AG20443 (cell line): ENCODE results near the gene NLRC5.
A peak's percentile ranks its signal among the peaks of the same experiment; 100 is the strongest.
"Not testable (repeated sequence)": the region's sequence is repeated elsewhere in the genome, so short reads cannot be mapped to it uniquely, and the experiment has no call there.

Experiments used
- DNase-seq: peaks from one replicate; pipeline ENCODE4 v3.0.0; 2012; ENCODE audit warnings: low spot score, mixed read lengths

Gene NLRC5

DNA sequence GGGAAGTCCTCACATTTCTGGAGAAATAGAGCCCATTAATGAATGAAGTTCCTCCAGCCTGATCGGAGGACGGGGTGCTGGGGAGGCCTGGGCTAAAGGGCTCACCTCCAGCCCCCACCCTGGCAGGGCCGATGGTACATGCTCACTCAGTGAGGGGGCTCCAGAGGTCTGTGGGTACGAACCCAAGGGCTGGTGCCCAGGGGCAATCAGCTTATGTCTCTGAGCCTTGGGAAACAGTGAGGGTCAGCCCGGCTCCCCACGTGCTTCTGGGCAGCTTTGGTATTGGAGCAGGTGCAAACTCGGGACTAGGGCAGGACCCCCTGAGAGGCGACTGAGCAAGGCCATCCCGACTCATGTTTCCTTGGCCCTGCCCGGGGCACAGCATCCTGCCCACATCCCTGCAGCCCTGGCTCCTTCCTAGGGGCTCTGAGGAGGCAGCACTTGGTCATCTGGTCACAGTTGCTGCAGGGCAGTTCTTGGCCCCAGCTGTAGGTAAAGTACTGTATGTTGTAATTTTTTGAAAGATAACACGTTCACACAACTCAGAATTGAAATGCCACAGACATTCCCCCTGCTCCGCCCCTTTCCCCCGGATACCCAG is 28.6 kb upstream of the NLRC5 start:
- no peak for DNase-seq

DNA sequence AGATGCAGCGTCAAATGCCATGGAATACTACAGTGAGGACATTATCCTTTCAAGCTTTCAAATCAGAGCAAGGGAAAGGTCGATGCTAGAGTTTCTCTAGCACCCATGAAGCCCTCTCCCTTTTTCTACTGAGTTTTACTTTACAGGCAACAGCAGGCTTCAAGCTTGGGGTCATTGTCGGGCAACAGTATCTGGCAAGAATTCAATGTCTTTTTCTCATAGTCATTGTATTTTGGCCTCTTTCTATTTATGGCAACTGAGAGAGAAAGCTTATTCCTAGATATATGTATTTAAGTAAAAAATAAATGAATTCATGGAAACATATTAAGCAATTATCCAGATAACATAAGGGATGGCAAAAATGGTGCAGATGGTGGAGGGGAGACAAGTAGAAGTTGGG is 28.0 kb upstream of the NLRC5 start:
- no peak for DNase-seq

- no peak for DNase-seq
Observed at GRCh38 chr16:56961851-56962281, 27.5 kb upstream of the NLRC5 start, which contains the start of gene CETP. Gene CETP, plus strand, starts transcription at chr16:56961950. Its CDS starts 30 bp downstream, at chr16:56961980.

GRCh38 chr16:56964243-56965148 is 24.9 kb upstream of the NLRC5 start:
- DNase-seq, result peak; percentile 61

DNA sequence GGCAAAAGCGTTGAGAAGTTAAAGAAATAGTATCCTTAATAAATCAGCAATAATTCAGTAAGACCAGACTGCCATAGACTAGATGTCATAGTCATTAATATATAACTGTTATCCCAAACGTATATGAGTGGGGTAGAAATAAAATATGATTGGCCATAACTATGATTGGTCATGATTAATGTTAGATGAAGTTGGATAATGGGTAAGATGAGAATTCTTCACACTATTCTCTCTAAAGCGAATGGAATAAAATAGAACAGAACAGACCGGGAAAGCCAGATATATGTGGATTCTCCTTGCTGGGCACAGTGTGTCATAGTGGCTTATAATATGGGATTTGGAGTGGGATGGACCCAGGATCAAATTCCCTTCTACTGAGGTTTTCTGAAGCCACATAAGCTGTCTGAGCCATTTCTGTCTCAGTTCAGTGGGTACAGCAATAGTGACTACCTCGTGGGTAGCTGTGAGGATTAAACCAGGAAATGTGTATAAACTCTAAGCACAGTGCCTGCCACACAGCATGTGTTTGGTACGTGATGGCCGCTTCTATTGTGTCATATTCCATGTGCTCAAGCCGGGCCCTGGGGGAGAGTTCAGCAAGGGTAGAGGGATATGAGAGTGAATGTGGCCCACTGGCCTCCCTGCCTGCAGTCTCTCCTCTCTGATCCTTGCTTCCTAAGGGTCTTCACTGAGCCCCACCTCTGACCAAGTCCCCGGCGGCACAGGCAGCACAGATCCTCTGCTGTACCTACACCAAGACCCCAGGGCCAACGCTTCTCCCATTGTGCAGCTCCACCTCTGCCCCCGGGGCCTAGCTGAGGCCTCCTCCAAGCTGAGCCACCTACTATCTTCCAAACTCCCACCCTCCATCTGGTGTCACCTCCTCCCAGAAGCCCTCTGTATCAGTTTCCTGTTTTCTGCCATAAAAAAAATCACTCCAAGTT is 23.9 kb upstream of the NLRC5 start:
- no peak for DNase-seq

GRCh38 chr16:56966093-56966475 is 23.3 kb upstream of the NLRC5 start:
- DNase-seq, result no peak

DNA sequence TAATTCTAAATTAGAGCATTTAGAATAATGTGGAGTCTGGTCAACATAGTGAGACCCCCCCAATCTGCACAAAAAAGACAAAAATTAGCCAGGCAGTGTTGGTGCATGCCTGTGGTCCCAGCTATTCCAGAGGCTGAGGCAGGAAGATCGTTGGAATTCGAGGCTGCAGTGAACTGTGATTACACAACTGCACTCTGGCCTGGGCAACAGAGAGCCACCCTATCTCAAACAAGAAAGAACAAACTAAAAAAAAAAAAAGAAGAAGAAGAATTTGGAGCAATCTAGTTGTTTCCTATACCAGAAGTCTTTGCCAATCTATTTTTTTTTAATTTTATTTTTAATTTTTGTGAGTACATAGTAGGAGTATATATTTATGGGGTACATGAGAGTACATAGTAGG is 21.6 kb upstream of the NLRC5 start:
- DNase-seq, result no peak

- no peak for DNase-seq
Observed at GRCh38 chr16:56969769-56970168, 19.6 kb upstream of the NLRC5 start.

DNA sequence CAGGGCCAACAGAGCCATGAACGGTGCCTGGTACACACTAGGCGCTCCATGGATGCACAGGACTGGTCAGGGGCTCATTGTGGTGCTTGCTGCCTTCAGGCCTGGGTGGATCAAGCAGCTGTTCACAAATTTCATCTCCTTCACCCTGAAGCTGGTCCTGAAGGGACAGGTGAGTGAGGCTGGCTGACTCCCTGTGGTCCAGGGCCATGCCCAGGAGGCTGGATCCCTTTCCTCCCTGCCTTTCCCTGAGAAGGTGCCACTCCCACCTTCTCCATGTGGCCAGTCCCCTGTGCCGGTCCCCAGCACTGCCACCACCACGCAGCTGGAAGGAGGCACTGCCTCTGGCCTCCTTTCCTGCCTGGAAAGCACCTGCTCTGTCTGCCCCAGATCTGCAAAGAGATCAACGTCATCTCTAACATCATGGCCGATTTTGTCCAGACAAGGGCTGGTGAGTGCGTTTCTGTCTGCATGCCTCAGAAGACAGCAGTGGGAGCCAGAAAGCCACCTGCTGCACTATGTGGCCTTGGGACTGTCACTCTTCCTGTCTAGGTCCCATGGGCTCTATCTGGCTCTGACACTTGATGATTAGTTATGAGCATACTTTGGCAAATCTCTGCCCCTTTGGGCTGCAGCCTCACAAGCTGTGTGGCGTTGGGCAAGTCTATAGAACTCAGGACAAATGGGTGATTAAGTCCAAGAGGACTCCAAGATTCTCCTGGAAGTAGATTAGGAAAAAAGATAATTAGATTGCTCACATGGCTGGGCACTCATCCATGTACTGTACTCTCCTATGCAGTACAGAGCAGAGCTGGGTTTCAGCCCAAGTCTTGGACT is 18.2 kb upstream of the NLRC5 start:
- DNase-seq, result no peak

- DNase-seq, result no peak
Observed at GRCh38 chr16:56971768-56972043, 17.7 kb upstream of the NLRC5 start.

- no peak for DNase-seq
Observed at GRCh38 chr16:56972403-56973293, 16.7 kb upstream of the NLRC5 start.

DNA sequence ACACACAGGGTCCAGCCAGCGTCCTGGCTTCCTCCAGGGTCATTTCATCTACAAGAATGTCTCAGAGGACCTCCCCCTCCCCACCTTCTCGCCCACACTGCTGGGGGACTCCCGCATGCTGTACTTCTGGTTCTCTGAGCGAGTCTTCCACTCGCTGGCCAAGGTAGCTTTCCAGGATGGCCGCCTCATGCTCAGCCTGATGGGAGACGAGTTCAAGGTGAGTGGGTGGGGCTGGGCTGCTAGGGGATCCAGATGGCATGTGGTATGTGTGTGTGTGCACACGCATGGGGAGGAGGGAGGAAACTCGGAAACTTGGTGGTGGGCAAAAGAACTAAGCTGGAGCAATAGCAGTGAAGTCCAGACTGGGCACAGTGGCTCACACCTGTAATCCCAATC is 16.1 kb upstream of the NLRC5 start:
- no peak for DNase-seq

- not testable (repeated sequence) for DNase-seq
Observed at GRCh38 chr16:56973899-56974298, 15.5 kb upstream of the NLRC5 start.

DNA sequence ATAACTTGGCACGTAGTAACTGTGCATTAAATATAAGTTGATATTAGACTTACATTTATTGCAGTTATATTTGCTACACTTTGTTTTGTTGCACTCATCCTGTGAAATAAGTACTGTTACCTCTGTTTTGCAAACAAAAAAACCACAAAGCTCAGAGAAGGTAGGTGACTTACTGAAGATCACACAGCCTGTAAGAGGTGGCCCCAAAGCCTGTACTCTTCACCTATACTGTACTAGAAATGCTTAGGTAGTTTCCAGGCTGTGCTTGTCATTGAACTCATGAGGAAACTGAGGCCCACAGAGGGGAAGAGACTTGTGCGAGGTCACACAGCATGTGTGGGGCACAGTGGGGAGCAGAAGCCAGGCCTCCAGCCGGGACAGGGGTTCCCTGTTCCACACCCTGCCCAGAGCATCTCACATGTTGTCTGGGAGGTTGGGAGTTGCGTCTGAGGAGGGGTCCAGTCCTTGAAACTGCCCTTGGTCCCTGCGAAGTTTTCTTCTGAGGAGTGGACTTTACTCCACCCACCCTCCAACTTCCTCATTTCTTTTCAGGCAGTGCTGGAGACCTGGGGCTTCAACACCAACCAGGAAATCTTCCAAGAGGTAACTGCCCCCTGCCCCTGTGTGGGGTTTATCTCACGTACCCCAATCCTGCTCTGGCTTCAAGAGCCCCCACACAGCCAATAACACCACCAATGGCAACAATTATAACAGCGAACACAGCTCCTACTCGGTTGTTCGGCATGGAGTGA is 14.6 kb upstream of the NLRC5 start:
- DNase-seq, result no peak

DNA sequence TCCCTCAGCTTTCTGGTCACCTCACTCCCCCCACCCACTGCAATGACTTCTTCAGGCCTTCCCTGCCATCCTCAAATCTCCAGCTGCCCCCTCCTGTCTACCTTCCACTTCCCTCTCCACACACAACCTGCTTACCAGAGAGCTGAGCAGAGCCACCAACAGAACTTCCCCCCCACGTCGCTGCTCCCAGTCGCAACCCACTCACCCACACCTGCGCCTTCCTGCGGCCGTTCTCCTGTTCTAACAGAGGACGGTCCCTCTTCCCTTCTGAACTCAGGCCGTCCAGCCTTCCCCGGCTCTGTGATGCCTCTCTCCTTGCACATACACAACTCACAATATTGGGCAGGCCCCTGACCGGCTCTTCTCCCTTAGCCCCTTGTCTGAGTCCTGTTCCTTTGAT is 13.6 kb upstream of the NLRC5 start:
- DNase-seq, result no peak

DNA sequence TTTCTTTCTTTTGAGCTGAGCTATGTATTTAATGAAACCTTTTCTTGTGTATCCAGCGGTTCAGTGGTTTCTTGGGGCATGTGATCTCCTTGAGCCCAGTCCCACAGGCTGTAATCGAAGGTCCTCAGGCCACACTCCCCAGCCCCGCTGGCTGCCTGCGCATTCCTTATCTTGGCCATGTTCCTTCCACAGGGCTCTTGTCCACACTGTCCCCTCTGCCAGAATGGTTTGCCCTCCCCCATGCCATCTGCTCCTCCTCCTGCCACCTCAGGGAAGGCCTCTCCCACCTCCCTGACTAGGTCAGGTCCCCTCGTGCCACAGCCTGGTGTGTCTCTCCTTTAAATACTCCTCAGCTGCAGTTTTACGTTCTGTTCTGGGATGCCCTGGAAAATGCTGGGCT is 12.1 kb upstream of the NLRC5 start:
- DNase-seq, result no peak

GRCh38 chr16:56977823-56978430 is 11.4 kb upstream of the NLRC5 start:
- no peak for DNase-seq

- DNase-seq, result no peak
Observed at GRCh38 chr16:56980201-56980535, 9.2 kb upstream of the NLRC5 start.
